Osteocyte (in vitro differentiated cells): Measurements from ENCODE around the gene AKAP13. TPM values are rescaled to one million over a fixed set of nuclear protein-coding genes. Genes with fewer than 3 reads are reported as not detected.
A peak's percentile ranks its signal among the peaks of the same experiment; 100 is the strongest.

ENCODE experiments used
- DNase-seq: peaks from one replicate; pipeline ENCODE4 v3.0.0; 2021; ENCODE audit warnings: mixed read lengths; ENCODE audit not compliant: unreplicated experiment; ENCODE audit errors: extremely low spot score
- H3K27ac Mint-ChIP-seq: one replicate; pipeline ENCODE4 v1.8.0; 2021; ENCODE audit warnings: mild to moderate bottlenecking, mixed read lengths; ENCODE audit not compliant: unreplicated experiment
- H3K27me3 Mint-ChIP-seq: one replicate; pipeline ENCODE4 v1.8.0; 2021; ENCODE audit warnings: mixed read lengths; ENCODE audit not compliant: unreplicated experiment
- H3K36me3 Mint-ChIP-seq: one replicate; pipeline ENCODE4 v1.8.0; 2021; ENCODE audit warnings: mixed read lengths; ENCODE audit not compliant: unreplicated experiment
- H3K4me1 Mint-ChIP-seq: one replicate; pipeline ENCODE4 v1.8.0; 2021; ENCODE audit warnings: mixed read lengths; ENCODE audit not compliant: unreplicated experiment
- H3K4me3 Mint-ChIP-seq: one replicate; pipeline ENCODE4 v1.8.0; 2021; ENCODE audit warnings: mild to moderate bottlenecking, moderate library complexity, mixed read lengths; ENCODE audit not compliant: unreplicated experiment
- H3K9me3 Mint-ChIP-seq: one replicate; pipeline ENCODE4 v1.8.0; 2021; ENCODE audit warnings: mixed read lengths; ENCODE audit not compliant: unreplicated experiment
- CTCF ChIP-seq: fragments of 200-600 bp; sonication (generic); IDR thresholded peaks from 2 replicates; pipeline ENCODE4 v1.5.0; 2021; ENCODE audit warnings: antibody characterized with exemption, mild to moderate bottlenecking, moderate library complexity
- total RNA-seq: library from RNA; stranded (reverse); gene quantifications from 2 replicates; pipeline ENCODE4 v1.2.1, GENCODE V29; 2021

The AKAP13 gene
- total RNA-seq, 1 donor from 2014 or later, result 146 TPM

DNA sequence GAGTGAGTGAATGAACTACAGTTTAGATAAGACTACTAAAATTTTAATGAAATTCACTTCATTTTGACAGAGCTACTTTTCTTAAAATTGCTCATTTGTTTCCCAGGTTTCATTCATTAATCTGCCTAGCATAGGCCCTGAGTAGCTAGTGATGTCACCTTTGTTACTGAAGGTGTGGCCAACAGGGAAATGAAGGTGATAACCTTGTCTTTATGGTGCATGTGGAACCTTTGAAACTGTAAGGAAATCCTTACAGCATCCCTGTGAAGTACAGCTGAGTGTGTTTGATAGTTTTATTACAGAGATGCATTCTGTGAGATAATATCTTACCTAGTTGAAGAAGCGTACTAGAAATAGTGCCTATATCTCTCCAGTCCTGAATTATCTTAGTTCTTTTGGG is 112.9 kb downstream of the AKAP13 start:
- H3K27me3 Mint-ChIP-seq, result no peaks in the 10 kb centered on the region
- TF ChIP-seq CTCF, result no peak
- H3K36me3 Mint-ChIP-seq, result peaks cover 5% of the 10 kb centered on the region

DNA sequence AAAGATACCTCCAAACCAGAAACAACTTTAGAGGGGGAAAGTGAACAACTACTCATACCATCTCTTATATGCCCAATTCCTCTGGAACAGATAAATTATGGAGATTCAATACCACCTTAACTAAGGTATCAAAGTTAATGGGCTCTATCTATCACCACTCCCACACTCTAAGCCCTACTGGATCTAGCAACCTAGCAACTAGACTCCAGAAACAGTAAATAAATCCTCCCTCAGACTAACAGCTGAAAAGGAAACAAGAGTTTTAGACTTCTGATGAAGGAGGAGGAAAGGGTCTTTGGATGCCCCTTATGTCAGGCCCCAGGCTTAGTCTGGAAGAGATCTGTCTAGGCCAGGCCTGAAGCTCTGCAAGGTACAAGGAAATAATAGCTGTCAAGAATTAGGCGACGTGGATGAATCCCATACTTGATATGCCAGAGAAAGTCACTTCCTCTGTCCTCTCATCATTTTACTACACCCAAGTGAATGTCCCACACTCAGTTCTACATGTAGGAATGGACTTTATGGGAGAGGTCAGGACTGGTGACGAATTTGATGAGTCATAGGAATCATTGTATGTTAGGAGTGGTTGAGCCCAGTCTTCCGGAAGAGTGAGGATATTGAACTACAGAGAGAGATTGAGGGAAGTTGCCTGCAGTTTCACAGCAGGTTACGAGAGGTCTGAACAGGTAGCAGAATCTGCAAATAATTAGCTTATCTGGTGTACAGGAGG is 113.8 kb downstream of the AKAP13 start:
- no peaks in the 10 kb centered on the region for H3K9me3 Mint-ChIP-seq
- peak overlapping the region; percentile 80 for H3K27ac Mint-ChIP-seq
- TF ChIP-seq CTCF, result no peak
- H3K36me3 Mint-ChIP-seq, result peaks cover 3% of the 10 kb centered on the region
- no peak overlapping the region for H3K4me3 Mint-ChIP-seq
- H3K4me1 Mint-ChIP-seq, result peaks cover 54% of the 10 kb centered on the region
- DNase-seq, result no peak
- no peaks in the 10 kb centered on the region for H3K27me3 Mint-ChIP-seq

More for the DNA sequence above, 112.9 kb downstream of the AKAP13 start:
- Mint-ChIP-seq H3K4me3 (no peak overlapping the region), H3K4me1 (peaks cover 45% of the 10 kb centered on the region), H3K9me3 (no peaks in the 10 kb centered on the region), H3K27ac (no peak overlapping the region)
- DNase-seq, result no peak

GRCh38 chr15:85495096-85495495 is 114.7 kb downstream of the AKAP13 start:
- Mint-ChIP-seq H3K27me3 (no peaks in the 10 kb centered on the region), H3K27ac (peak overlapping the region; percentile 17), H3K4me3 (no peak overlapping the region), H3K36me3 (peaks cover 3% of the 10 kb centered on the region), H3K9me3 (no peaks in the 10 kb centered on the region), H3K4me1 (peaks cover 61% of the 10 kb centered on the region)
- DNase-seq, result no peak
- TF ChIP-seq CTCF, result no peak

DNA sequence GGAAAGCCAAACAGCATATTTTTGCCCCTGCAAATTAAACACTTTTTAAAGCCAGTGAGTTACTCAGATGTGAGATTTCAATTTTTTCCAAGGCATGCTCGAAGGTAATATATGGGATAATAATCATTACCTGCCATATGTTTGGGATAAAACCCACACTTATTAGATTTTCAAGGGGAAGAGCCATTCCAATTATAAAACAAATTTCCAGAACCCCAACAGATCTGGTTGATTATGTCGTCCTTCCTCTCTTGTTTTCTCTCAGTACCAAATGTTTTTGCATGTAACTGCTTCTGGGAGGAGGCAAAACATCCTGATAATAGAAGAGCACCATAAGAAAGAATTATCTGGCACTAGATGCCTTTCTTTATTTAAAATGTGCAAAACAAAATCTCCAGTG is 115.1 kb downstream of the AKAP13 start:
- Mint-ChIP-seq H3K27me3 (no peaks in the 10 kb centered on the region), H3K4me3 (no peak overlapping the region), H3K36me3 (peaks cover 3% of the 10 kb centered on the region), H3K9me3 (no peaks in the 10 kb centered on the region), H3K4me1 (peaks cover 62% of the 10 kb centered on the region), H3K27ac (peak overlapping the region; percentile 17)
- no peak for DNase-seq
- TF ChIP-seq CTCF, result no peak

DNA sequence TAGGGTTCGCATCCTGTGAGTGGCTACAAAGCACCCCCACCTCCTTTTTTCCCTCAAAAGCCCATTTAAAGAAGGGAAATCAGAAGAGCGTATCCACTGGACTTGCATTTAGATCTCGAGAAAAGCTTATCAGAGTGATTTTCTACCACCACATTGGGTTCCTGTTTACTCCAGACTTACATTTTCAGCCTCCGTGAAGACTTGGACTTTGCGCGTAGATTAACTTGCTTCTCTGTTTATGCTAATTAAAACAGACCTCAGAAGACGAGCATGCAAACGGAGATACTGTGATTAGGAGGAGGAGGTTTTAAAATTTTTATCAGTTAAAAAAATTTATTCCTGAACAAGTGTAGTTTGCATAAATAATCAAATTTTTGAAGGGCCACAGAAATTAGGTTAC is 115.7 kb downstream of the AKAP13 start:
- Mint-ChIP-seq H3K27me3 (no peaks in the 10 kb centered on the region), H3K36me3 (peaks cover 3% of the 10 kb centered on the region), H3K4me3 (no peak overlapping the region), H3K27ac (no peak overlapping the region), H3K9me3 (no peaks in the 10 kb centered on the region), H3K4me1 (peaks cover 64% of the 10 kb centered on the region)
- no peak for DNase-seq
- TF ChIP-seq CTCF, result no peak
